Lung (tissue), 12 donors: Measurements from ENCODE around the gene PAX2. TPM values are rescaled to one million over a fixed set of nuclear protein-coding genes. Genes with fewer than 3 reads are reported as not detected.

Experiments used
- ATAC-seq: fragments of 200-7000 bp; cut with Tn5 transposase; one replicate; pipeline ENCODE4 v1.9.1; 2020; ENCODE audit warnings: moderate number of reproducible peaks; ENCODE audit not compliant: insufficient read depth, low FRiP score
- DNase-seq, 3 donors: peaks; one replicate each; pipeline ENCODE4 v3.0.0-alpha.2; 2013 to 2017
- H3K27ac ChIP-seq, 2 donors: one replicate each; pipeline ENCODE4 v1.5.1; 2013; ENCODE audit warnings: mild to moderate bottlenecking in 2 of 2, moderate library complexity in 2 of 2, control low read depth in 1 of 2, inconsistent platforms in 1 of 2, low read depth in 1 of 2, low read length in 1 of 2
- H3K27me3 ChIP-seq, 3 donors: one replicate each; pipeline ENCODE4 v1.5.1; 2013; ENCODE audit warnings: low read length in 2 of 3; ENCODE audit not compliant: control insufficient read depth in 3 of 3, insufficient read depth in 3 of 3
- H3K36me3 ChIP-seq, 4 donors: one replicate each; pipeline ENCODE4 v1.5.1; 2013; ENCODE audit warnings: low read length in 4 of 4, mild to moderate bottlenecking in 1 of 4, moderate library complexity in 1 of 4; ENCODE audit not compliant: control insufficient read depth in 4 of 4, insufficient read depth in 4 of 4
- H3K4me1 ChIP-seq, 5 donors: one replicate each; pipeline ENCODE4 v1.5.1; 2013; ENCODE audit warnings: low read length in 5 of 5, mild to moderate bottlenecking in 2 of 5, moderate library complexity in 1 of 5; ENCODE audit not compliant: control insufficient read depth in 5 of 5, insufficient read depth in 5 of 5
- H3K4me3 ChIP-seq: one replicate; pipeline ENCODE4 v1.5.1; 2013; ENCODE audit warnings: mild to moderate bottlenecking, control low read depth, moderate library complexity
- H3K9ac ChIP-seq, 2 donors: one replicate each; pipeline ENCODE4 v1.5.1; 2013; ENCODE audit warnings: low read length in 2 of 2, control low read depth in 1 of 2; ENCODE audit not compliant: insufficient read depth in 1 of 2
- H3K9me3 ChIP-seq, 4 donors: one replicate each; pipeline ENCODE4 v1.5.1; 2013; ENCODE audit warnings: low read length in 3 of 4, mild to moderate bottlenecking in 1 of 4, moderate library complexity in 1 of 4; ENCODE audit not compliant: control insufficient read depth in 4 of 4, insufficient read depth in 3 of 4
- CTCF ChIP-seq: IDR thresholded peaks from 2 replicates; pipeline ENCODE4 v1.5.1; 2012; ENCODE audit warnings: mild to moderate bottlenecking; ENCODE audit errors: control extremely low read depth, extremely low read depth
- WGBS, 2 donors: extraction: QIAGEN DNeasy Blood & Tissue Kit; methylation state at CpG; one replicate each; pipeline ENCODE4 v1.1.7; 2013; 5-methylcytosine and 5-hydroxymethylcytosine counted together
- polyA plus RNA-seq, 2 donors: library from polyadenylated mRNA; stranded (reverse); fragments of 200-250 nt; gene quantifications; one replicate each; pipeline ENCODE4 v1.2.1, GENCODE V29; 2013
- total RNA-seq, 2 donors: library from RNA; depleted of rRNA in 1 of 2; stranded (reverse); fragments of >200 nt in 1 of 2; gene quantifications; one replicate each; pipeline ENCODE4 v1.2.1, GENCODE V29; 2014 to 2021
- donor health status: control.
- donor health status: control.
- donor health status: Bipolar disorder and iron deficiency.
- donor health status: healthy.
- donor health status: DM: yes; HTN: yes; CAD: no.

Gene PAX2
- total and polyA plus RNA-seq, 4 donors, result not detected

- peaks cover 14 to 97% (median 90%) of the 10 kb centered on the region in 3 donors for H3K27me3 ChIP-seq
- DNase-seq (no peak), ATAC-seq (no peak)
- H3K27ac ChIP-seq, result no peak overlapping the region
- no peaks in the 10 kb centered on the region for H3K36me3 ChIP-seq
- H3K9ac ChIP-seq, result no peak overlapping the region
- WGBS, 2 donors, result 9 to 10% methylated on average over 20 to 21 of the region's 21 CpGs
- peaks cover 0 to 16% (median 0%) of the 10 kb centered on the region in 4 donors for H3K9me3 ChIP-seq
- no peak for TF ChIP-seq CTCF
- H3K4me1 ChIP-seq, result peaks cover 0 to 16% (median 10%) of the 10 kb centered on the region in 5 donors
- no peak overlapping the region for H3K4me3 ChIP-seq
Observed at GRCh38 chr10:100738055-100738827, 7.1 kb upstream of the PAX2 start.

DNA sequence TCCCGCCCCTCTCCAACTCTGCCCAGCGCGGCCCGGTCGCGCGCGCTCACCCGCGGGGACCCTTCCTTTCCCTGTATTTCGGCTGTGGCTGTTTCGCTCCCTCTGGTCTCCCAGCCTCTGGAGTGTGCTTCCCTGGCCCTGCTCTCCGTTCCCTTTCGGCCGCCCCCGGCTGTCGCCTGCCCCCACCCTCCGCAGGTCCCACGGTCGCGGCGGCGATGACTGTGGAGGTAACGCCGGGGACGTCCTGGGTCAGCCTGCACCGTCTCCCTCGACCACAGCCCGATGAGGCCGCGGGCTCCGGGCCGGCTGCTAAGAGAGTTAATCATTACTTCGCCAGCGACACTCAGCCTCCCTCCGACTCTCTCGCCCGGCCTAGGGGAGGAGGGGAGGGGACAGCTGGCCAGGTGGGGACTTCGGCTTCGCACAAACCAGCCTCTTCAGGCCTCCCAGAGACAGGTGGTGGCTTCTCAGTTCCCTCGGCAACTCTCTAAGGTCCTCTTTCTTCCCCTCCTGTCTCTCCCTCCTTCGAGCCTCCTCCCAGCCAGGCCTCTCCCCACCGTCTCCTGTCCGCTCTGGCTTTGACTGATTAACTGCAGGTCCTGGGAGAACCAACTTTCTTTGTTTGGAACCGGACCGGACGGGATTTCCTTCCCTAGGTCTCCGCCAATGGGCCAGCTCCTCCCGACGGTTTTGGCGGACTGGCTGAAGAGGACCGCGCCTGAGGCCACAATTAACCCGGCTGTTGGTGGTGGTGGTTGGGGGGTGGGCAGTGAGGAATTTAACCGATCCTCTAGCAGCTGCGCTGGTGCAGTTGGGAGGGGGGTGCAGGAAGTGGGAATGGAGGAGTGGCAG, 5.6 kb upstream of the PAX2 start:
- H3K9me3 ChIP-seq, result peaks cover 0 to 11% (median 0%) of the 10 kb centered on the region in 4 donors
- no peak for TF ChIP-seq CTCF
- no peaks in the 10 kb centered on the region for H3K36me3 ChIP-seq
- DNase-seq (peak in 2 of 3 donors; percentile 43 to 55), ATAC-seq (no peak)
- 2 to 4% methylated on average over 56 of the region's 56 CpGs for WGBS, 2 donors
- H3K9ac ChIP-seq, result no peak overlapping the region
- H3K27ac ChIP-seq, result no peak overlapping the region
- H3K4me1 ChIP-seq, result peaks cover 0 to 22% (median 10%) of the 10 kb centered on the region in 5 donors
- H3K27me3 ChIP-seq, result peaks cover 14 to 97% (median 89%) of the 10 kb centered on the region in 3 donors
- no peak overlapping the region for H3K4me3 ChIP-seq

DNA sequence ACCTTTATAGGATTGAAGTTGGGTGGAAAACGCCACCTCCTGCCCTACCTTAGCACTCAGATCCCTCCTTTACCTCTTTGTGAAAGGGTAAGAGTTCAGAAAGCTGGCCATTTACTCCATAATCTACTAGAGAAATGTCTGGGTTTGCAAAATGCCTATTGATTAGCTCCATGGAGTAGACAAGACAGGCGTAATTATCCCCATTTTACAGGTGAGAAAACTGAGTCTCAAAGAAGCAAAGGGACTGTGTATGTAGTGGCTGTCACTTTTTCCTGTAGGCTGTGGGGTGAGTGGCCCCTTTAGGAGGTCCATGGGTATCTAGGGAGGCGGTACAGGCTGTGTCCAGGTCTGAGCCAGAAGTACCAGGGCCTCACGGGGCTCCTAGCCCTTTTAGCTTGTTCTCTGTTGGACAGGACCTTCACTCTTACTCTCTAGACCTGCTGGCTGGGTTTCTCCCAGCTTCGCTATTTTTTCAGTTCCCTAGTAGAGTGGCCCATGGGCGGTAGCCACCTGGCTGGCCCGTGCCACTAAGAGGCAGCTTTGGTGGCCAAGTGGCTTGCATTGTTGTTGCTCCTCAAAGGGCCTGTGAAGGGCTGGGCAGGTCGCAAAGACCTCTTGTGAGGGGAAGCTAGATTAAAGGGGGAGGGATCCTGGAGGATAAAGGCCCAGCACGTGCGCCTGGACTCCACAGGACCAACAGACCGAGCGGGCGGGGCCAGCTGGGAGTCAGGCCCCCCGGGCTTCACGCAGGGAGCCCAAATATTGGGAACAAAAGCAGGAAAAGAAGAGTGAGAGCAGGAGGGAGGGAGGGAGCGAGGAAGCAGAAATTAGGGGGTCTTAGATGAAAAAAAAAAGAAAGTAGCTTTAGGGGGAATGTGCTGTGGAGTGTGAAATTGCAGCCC, 4.7 kb upstream of the PAX2 start:
- Histone ChIP-seq H3K9ac (no peak overlapping the region), H3K4me3 (no peak overlapping the region), H3K36me3 (no peaks in the 10 kb centered on the region), H3K27ac (no peak overlapping the region), H3K27me3 (peaks cover 8 to 96% (median 84%) of the 10 kb centered on the region in 3 donors), H3K4me1 (peaks cover 0 to 23% (median 10%) of the 10 kb centered on the region in 5 donors), H3K9me3 (peaks cover 0 to 11% (median 0%) of the 10 kb centered on the region in 4 donors)
- ATAC-seq (no peak), DNase-seq (no peak)
- no peak for TF ChIP-seq CTCF
- 12 to 16% methylated on average over 16 of the region's 16 CpGs for WGBS, 2 donors
